Stimulated activated naive CD4-positive, alpha-beta T cell treated with Interleukin-2 at 50 U/mL for 16 hours (primary cell): Measurements from ENCODE around the gene PRKCE.

ENCODE experiments used
- DNase-seq: peaks from one replicate; lab custom pipeline; 2025; lab: John Stamatoyannopoulos, UW

The PRKCE gene

GRCh38 chr2:45860136-45861121 lies 209.0 kb downstream of the PRKCE start:
- no peak for DNase-seq

GRCh38 chr2:45862843-45863242 lies 211.4 kb downstream of the PRKCE start:
- DNase-seq = no peak

- no peak for DNase-seq
These were observed 212.6 kb downstream of the PRKCE start for GRCh38 chr2:45864121-45864520.

- DNase-seq = no peak
These were observed 215.9 kb downstream of the PRKCE start for GRCh38 chr2:45867349-45867748.

- no peak for DNase-seq
These were observed 216.3 kb downstream of the PRKCE start for GRCh38 chr2:45867800-45868199.

- no peak for DNase-seq
These were observed 217.7 kb downstream of the PRKCE start for GRCh38 chr2:45869165-45869501.

GRCh38 chr2:45871025-45871424 lies 219.6 kb downstream of the PRKCE start:
- no peak for DNase-seq

GRCh38 chr2:45871541-45871940 lies 220.1 kb downstream of the PRKCE start:
- no peak for DNase-seq

GRCh38 chr2:45872211-45872610 lies 220.7 kb downstream of the PRKCE start:
- DNase-seq = no peak

GRCh38 chr2:45874344-45874743 lies 222.9 kb downstream of the PRKCE start:
- no peak for DNase-seq

GRCh38 chr2:45876611-45877010 lies 225.1 kb downstream of the PRKCE start:
- no peak for DNase-seq

- no peak for DNase-seq
These were observed 227.9 kb downstream of the PRKCE start for GRCh38 chr2:45879406-45879805.

- no peak for DNase-seq
These were observed 228.5 kb downstream of the PRKCE start for GRCh38 chr2:45879936-45880335.

GRCh38 chr2:45881970-45882581 lies 230.6 kb downstream of the PRKCE start:
- no peak for DNase-seq

GRCh38 chr2:45882707-45883602 lies 231.5 kb downstream of the PRKCE start:
- no peak for DNase-seq

GRCh38 chr2:45883603-45884000 lies 232.1 kb downstream of the PRKCE start:
- DNase-seq = no peak

- no peak for DNase-seq
These were observed 232.7 kb downstream of the PRKCE start for GRCh38 chr2:45884126-45884525.

- no peak for DNase-seq
These were observed 233.7 kb downstream of the PRKCE start for GRCh38 chr2:45885171-45885621.

GRCh38 chr2:45886171-45886663 lies 234.7 kb downstream of the PRKCE start:
- no peak for DNase-seq

- no peak for DNase-seq
These were observed 236.7 kb downstream of the PRKCE start for GRCh38 chr2:45888167-45888566.

GRCh38 chr2:45888641-45889040 lies 237.2 kb downstream of the PRKCE start:
- DNase-seq = no peak

- no peak for DNase-seq
These were observed 237.6 kb downstream of the PRKCE start for GRCh38 chr2:45889053-45889452.
